ENCODE results near the gene HIBCH. TPM values are rescaled to one million over a fixed set of nuclear protein-coding genes. Genes with fewer than 3 reads are reported as not detected.
"Not testable (repeated sequence)": the region's sequence is repeated elsewhere in the genome, so short reads cannot be mapped to it uniquely, and the experiment has no call there.

The HIBCH gene
- total RNA-seq, 2 donors from 2014 or later: 30.2 to 32.0 TPM

DNA sequence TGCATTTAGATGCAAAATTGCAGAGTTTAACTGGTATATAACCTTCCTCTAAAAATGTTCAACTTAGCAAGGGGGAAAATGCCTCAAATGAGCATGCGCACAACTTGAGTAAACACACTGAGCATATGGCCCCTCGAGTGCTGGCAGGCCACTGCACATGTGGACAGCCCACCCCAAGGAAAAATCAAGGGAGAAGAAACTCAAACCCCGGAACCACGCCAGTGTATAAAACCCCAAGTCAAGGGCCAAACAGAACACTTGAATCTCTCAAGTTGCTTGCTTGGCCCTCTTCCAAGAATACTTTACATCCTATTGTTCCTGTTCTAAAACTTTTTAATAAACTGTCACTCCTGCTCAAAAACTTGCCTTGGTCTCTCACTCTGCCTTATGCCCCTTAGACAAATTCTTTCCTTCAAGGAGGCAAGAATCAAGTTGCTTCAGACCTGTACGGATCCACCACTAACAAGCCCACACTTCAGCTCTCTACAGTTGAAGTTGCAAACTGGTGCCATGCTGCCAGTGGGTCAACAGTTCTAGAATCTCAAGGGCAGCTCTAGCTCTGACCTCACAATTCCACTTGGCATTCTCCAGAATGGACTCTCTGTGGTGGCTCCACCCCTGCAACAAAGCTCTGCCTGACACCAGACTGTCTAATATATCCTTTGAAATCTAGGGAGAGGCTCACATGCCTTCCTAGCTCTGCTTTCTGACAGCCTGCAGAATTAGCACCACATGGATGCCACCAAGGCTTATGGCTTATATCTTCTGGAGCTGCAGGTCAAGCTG is 38.9 kb downstream of the HIBCH start:
- ATAC-seq (no peak), DNase-seq (ENCODE audit: low spot score in 2 of 2) (no peak)
- H3K27ac Mint-ChIP-seq: no peak overlapping the region
- H3K9me3 Mint-ChIP-seq: no peaks in the 10 kb centered on the region
- H3K36me3 Mint-ChIP-seq: peaks cover 21 to 26% of the 10 kb centered on the region in 2 donors

DNA sequence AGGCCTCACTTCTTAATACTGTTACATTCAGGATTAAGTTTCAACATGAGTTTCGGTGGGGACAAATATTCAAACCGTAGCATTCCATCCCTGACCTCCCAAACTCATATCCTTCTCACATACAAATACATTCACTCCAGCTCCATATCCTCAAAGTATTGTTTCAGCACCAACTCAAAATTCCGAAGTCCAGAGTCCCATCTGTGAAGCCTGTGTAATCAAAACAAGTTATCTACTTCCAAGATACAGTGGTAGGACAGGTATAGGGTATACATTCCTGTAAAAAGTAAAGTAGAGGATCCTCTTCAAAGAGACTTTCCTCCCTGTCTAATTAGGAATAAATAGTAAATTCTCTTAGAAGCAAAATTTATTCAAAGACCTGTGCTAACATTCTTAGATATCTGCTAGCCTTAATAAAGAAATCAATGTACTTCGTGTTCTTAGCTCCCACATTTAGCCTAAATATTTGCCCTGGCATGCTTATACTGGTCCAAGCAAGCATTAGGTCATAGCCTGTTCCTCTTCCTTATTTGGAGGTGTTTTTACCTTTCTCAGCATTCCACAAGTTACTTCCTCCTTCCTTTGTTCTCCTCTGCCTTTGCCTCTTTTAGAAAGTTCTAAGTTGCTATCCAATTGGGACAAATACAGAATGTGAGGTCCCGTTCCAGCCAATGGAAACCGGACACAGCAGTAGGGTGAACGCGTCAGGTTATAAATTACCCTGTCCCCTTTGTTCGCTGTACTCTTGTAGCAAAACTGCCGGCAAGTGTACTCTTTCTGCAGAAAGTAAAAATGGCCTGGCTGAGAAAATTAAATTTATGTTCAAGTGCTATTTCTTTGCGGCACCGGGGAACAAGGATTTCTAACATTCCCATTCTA is 40.1 kb downstream of the HIBCH start:
- DNase-seq (ENCODE audit: low spot score in 2 of 2); ATAC-seq; H3K9me3 Mint-ChIP-seq: not testable (repeated sequence)
- peak overlapping the region in 1 of 2 donors; percentile 11 for H3K27ac Mint-ChIP-seq
- H3K36me3 Mint-ChIP-seq: peaks cover 14 to 17% of the 10 kb centered on the region in 2 donors

DNA sequence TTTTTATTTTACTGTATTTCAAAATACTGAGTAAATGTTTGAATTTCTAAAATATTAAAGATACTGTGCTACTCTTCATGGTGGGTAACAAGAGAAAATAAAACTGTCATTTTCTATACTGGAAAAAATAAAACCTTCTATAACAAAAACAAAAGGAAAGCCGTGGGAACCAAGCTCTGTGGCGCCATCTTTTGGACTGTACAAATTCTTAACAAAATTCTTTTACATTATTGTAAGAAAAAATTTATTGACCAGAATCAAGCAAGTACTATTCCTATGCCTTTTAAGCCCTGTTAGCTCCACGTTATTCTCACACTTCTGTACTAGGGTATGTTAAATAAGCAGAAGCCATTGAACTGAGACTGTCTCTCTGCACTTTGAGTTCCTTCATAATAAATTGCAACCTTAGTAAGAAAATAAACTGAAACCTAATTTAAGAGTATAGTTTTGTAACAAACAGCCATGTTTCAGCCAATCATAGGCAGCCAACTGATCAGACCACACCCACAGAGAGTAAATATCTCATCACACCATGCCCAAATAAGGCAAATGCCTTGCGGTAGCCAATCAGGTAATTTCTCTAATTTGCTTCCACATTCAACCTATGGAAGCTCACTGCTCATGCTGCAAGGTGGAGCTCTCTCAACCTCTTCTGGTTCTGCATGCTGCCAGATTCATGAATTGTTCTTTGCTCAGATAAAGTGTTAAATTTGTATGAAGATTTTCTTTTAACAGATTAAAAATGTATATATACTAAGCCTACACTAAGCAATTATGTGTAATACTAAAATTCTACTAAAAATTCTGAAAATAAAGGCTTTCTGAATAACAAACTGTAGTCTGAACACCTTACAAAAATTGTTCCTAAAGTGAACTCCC is 42.2 kb downstream of the HIBCH start:
- no peak overlapping the region for H3K27ac Mint-ChIP-seq
- H3K9me3 Mint-ChIP-seq: no peaks in the 10 kb centered on the region
- peak in 1 of 2 donors; percentile 13 for DNase-seq (ENCODE audit: low spot score in 2 of 2)
- peaks cover 18 to 20% of the 10 kb centered on the region in 2 donors for H3K36me3 Mint-ChIP-seq
- peak; percentile 43 to 64 for ATAC-seq

DNA sequence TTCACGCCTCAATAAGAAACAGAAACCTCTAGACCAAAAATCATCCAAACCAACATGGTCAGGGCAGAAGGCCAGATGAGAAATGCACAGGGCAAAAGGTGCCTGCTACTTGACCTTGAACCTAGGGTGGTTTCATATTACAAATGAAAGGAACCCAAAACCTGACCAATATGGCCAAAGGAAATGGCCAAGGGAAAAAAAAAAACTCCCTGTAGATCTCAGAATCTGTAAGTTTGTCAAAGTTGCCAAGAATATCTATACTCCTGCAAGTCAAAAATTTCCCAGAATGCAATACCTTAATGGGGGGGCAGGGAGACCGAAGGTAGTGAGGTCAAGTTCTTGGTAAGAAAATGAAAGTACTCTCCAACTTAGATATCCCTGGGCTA is 47.2 kb downstream of the HIBCH start:
- no peak for ATAC-seq
- DNase-seq (ENCODE audit: low spot score in 2 of 2): no peak
- Mint-ChIP-seq H3K36me3 (peaks cover 23 to 41% of the 10 kb centered on the region in 2 donors), H3K9me3 (peaks cover 0 to 8% of the 10 kb centered on the region in 2 donors), H3K27ac (no peak overlapping the region)

DNA sequence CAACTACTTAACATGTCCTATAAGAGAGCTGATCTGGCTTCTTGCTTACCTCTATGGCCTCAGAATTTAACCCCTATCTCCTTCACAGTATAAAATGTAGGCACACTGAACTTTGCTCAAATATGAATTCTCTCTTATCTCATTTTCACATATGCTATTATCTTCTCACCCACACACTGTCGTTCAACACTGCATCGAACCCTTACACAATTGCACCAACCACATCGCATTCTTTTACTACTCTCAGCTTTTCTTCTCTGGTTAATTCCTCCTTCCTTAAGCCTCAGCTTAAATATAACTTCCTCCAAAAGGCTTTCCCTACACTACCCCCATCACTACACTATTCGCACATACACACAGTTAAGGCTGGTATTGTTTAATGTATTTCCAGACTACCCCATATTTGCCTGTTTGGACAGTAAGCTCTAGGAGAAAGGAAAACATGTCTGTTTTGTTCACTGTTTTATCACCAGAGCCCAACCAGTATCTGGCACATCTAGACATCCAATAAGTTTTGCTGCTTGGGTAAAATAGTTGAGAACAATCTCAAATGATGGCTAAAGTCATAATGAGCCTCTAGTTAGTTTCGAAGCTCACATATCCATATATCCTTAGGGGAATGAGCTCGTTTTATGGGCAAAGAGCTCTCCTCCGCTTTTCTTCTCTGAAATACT is 47.7 kb downstream of the HIBCH start:
- peaks cover 0 to 8% of the 10 kb centered on the region in 2 donors for H3K9me3 Mint-ChIP-seq
- ATAC-seq (no peak), DNase-seq (ENCODE audit: low spot score in 2 of 2) (no peak)
- H3K27ac Mint-ChIP-seq: no peak overlapping the region
- H3K36me3 Mint-ChIP-seq: peaks cover 23 to 41% of the 10 kb centered on the region in 2 donors

DNA sequence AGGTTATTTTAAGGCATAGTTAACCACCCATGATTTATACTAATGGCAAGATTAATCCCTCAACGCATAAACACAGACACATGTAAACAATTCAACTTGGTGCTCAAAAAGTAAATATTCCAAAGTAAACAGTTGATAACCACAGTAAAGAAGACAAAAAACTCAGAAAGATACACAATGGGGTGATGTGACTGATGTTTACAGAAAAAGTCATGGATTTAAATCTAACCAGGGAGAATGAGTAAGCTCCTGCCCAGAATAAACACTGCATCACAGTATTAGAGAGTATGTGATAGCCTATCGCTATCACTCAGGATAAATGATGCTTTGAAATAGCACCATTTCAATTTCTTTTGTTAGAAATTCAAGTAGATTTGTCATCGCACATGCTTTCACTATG is 49.3 kb downstream of the HIBCH start:
- DNase-seq (ENCODE audit: low spot score in 2 of 2): no peak
- peak in 1 of 2 donors; percentile 61 for ATAC-seq
- no peak overlapping the region for H3K27ac Mint-ChIP-seq
- peaks cover 0 to 8% of the 10 kb centered on the region in 2 donors for H3K9me3 Mint-ChIP-seq
- peaks cover 18 to 35% of the 10 kb centered on the region in 2 donors for H3K36me3 Mint-ChIP-seq

DNA sequence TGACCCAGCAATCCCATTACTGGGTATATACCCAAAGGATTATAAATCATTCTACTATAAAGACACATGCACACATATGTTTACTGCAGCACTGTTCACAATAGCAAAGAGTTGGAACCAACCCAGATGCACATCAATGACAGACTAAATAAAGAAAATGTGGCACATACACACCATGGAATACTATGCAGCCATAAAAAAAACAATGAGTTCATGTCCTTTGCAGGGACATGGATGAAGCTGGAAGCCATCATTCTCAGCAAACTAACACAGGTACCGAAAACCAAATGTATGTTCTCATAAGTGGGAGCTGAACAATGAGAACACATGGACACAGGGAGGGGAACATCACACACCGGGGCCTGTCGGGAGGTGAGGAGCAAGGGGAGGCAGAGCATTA is 49.9 kb downstream of the HIBCH start:
- not testable (repeated sequence) for DNase-seq (ENCODE audit: low spot score in 2 of 2); ATAC-seq; H3K9me3 Mint-ChIP-seq; H3K27ac Mint-ChIP-seq
- peaks cover 18 to 35% of the 10 kb centered on the region in 2 donors for H3K36me3 Mint-ChIP-seq

DNA sequence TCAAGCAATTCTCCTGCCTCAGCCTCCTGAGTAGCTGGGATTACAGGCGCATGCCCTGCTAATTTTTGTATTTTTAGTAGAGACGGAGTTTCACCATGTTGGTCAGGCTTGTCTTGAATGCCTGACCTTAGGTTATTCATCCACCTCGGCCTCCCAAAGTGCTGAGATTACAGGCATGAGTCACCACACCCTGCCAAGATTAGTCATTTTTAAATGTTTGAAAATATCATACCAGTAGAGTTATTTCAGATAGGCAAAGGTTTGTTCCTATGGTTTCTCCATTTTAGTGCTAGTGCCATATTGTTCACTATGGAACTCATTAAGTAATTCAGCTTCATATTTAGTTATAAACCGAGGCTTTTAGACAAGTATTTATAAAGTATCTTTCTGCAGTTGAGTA is 52.3 kb downstream of the HIBCH start:
- ATAC-seq (peak in 1 of 2 donors; percentile 66), DNase-seq (ENCODE audit: low spot score in 2 of 2) (no peak)
- Mint-ChIP-seq H3K27ac (no peak overlapping the region), H3K9me3 (peaks cover 0 to 8% of the 10 kb centered on the region in 2 donors), H3K36me3 (peaks cover 15 to 27% of the 10 kb centered on the region in 2 donors)

DNA sequence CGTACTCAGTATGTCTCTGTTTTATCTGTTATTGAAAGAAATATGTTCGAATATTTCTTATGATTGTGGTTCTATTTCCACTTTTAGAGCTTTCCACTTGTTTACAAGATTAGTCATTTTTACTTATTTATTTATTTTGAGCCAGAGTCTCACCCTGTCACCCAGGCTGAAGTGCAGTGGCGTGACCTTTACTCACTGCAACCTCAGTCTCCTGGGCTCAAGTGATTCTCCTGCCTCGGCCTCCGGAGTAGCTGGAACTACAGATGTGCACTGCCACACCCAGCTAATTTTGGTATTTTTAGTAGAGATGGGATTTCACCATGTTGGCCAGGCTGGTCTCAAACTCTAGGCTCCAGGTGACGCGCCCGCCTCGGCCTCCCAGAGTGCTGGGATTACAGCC is 53.3 kb downstream of the HIBCH start:
- ATAC-seq (no peak), DNase-seq (ENCODE audit: low spot score in 2 of 2) (no peak)
- peaks cover 5 to 17% of the 10 kb centered on the region in 2 donors for H3K36me3 Mint-ChIP-seq
- H3K27ac Mint-ChIP-seq: no peak overlapping the region
- H3K9me3 Mint-ChIP-seq: no peaks in the 10 kb centered on the region

DNA sequence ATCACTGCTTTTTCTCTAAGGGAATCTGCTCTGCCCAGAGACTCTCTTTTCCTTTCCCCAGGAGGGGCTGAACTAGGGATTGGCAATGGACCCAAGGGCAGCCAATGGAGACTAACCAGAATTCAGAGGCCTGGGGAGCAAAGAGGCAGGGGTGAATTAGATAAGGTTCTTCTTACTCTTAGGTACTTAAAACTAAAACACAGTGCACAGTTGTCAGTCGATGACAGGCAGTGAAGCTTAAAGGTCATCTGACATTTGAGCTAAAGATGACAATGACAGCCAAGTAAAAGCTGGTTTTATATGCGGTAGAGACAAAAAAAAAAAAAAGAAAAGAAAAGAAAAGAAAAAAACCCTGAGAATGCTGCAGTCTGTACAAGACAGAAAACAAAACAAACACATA is 57.8 kb downstream of the HIBCH start:
- H3K36me3 Mint-ChIP-seq: peaks cover 0 to 11% of the 10 kb centered on the region in 2 donors
- no peak overlapping the region for H3K27ac Mint-ChIP-seq
- DNase-seq (ENCODE audit: low spot score in 2 of 2) (no peak), ATAC-seq (no peak)
- peaks cover 0 to 9% of the 10 kb centered on the region in 2 donors for H3K9me3 Mint-ChIP-seq

DNA sequence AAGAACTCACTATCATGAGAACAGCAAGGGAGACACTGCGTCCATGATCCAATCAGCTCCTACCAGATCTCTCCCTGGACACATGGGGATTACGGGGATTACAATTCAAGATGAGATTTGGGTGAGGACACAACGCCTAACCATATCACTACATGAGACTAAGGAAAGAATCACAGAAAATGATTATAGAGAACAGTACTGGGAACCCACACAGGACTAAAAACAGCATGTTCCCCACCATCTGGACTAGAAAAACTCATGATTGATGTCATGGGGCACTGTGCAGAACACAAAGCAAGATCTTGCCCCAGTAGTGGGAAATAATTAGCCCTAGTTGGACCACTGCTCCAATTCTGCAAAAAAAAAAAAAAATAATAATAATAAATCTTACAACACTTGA is 63.5 kb downstream of the HIBCH start:
- DNase-seq (ENCODE audit: low spot score in 2 of 2) (no peak), ATAC-seq (peak; percentile 58 to 64)
- peaks cover 0 to 16% of the 10 kb centered on the region in 2 donors for H3K36me3 Mint-ChIP-seq
- H3K27ac Mint-ChIP-seq: no peak overlapping the region
- peaks cover 0 to 14% of the 10 kb centered on the region in 2 donors for H3K9me3 Mint-ChIP-seq

DNA sequence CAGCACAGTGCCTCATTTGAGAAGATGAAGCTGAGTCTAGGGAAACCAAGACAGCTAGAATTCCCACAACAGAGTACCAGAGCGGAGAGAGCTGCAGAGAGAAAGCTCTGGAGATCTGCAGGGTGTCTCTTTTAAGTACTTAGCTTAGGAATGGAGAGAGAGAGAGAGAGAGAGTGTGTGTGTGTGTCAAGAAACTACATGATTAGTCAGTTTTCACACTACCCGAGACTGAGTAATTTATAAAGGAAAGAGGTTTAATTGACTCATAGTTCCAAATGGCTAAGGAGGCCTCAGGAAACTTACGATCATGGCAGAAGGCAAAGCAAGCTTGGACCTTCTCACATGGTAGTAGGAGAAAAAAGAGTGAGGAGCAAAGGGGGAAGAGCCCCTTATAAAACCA is 64.0 kb downstream of the HIBCH start:
- ATAC-seq (peak; percentile 95 to 96), DNase-seq (ENCODE audit: low spot score in 2 of 2) (peak in 1 of 2 donors; percentile 4)
- no peak overlapping the region for H3K27ac Mint-ChIP-seq
- H3K9me3 Mint-ChIP-seq: peaks cover 0 to 14% of the 10 kb centered on the region in 2 donors
- peaks cover 0 to 16% of the 10 kb centered on the region in 2 donors for H3K36me3 Mint-ChIP-seq

DNA sequence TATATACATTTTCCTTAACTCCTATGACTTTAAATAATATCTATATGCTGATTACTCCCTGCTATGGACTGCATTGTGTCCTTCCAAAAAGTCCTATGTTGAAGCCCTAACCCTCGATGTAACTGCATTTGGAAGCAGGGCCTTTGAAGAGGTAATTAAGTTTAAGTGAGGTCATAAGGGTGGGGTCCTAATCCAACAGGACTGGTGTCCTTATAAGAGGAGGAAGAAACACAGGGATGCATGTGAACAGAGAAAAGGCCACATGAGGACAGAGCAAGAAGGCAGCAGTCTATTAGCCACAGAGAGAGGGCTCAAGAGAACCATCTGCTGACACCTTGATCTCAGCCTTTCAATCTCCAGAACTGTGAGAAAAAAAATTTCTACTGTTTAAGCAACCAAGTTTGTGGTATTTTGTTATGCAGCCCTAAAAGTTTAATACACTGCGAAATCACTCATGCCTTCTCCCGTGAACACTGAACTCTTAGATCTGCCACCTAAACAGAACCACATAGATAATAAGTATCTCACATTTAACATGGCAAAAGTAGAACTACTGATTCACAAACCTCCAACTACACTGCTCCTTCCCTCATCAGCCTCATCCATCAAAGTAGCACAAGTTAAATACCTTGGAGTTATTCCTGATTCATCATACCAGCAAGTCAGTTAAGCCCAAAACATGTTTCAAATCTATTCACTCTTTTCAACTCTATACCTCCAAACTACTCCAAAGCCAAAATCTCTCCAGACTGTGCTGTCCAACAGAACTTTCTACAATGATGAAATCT is 65.4 kb downstream of the HIBCH start:
- Mint-ChIP-seq H3K9me3 (peaks cover 0 to 14% of the 10 kb centered on the region in 2 donors), H3K36me3 (peaks cover 0 to 22% of the 10 kb centered on the region in 2 donors), H3K27ac (no peak overlapping the region)
- ATAC-seq: no peak
- no peak for DNase-seq (ENCODE audit: low spot score in 2 of 2)

DNA sequence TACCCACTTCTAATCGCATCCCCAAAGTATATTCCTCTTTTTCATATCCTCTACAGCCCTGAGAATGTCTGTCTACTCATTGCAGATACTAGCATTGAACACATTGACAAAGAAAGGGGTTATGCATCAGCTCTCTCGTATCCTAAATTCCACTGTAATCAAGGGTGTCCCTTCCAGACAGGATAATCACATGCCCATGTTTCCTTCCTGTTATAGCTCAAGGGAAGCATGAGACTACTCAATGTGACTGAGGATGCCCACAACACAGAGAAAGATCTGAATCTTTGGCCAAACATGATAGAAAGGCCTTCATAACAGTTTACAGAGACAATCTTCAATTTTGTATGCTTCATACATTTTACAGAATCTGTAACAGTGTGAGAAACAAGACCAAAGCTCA is 69.2 kb downstream of the HIBCH start:
- Mint-ChIP-seq H3K27ac (no peak overlapping the region), H3K36me3 (peaks cover 0 to 13% of the 10 kb centered on the region in 2 donors), H3K9me3 (no peaks in the 10 kb centered on the region)
- DNase-seq (ENCODE audit: low spot score in 2 of 2): no peak
- ATAC-seq: no peak

DNA sequence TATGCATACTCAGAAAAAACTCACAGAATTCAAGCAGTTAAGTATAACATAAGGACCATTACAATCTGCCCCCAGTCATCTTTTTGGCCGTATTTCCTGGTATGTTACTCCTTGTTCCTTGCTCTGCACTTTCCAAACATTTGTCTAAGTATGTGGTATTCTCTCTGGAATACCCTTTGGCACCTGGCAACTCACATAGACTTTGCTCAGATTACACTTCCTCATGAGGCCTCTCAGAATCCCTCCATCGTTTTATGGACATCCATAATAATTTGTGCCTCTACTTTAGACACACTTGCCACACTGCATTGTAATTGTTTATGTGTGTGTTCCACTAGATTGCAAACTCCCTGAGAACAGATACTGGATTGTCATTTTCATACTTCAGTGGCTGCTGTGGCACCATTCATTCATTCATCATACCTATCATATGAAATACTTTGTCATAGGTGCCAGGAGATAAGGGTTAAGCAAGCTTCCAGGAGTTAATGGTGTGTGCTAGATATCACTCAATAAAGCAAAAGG is 84.0 kb downstream of the HIBCH start:
- no peak for DNase-seq (ENCODE audit: low spot score in 2 of 2)
- H3K36me3 Mint-ChIP-seq: peaks cover 16 to 34% of the 10 kb centered on the region in 2 donors
- ATAC-seq: no peak
- H3K9me3 Mint-ChIP-seq: peaks cover 3 to 11% of the 10 kb centered on the region in 2 donors
- H3K27ac Mint-ChIP-seq: no peak overlapping the region

Data from activated naive CD4-positive, alpha-beta T cell treated with anti-CD3 and anti-CD28 coated beads, Interleukin-2, amount 50 U/mL, for 72 hours (primary cell).